ENCODE results near the gene PPP5C.

- no peak for TF ChIP-seq CTCF (IDR thresholded peaks at IDR 0.05; ENCODE audit: insufficient read depth, low read depth, low read length)
- no peak for TF ChIP-seq EZH2 (IDR thresholded peaks at IDR 0.05; ENCODE audit: insufficient read depth, low read length)
Observed at GRCh38 chr19:46306501-46306900, 40.4 kb upstream of the PPP5C start.
